ENCODE results near the gene URM1.

The URM1 gene

DNA sequence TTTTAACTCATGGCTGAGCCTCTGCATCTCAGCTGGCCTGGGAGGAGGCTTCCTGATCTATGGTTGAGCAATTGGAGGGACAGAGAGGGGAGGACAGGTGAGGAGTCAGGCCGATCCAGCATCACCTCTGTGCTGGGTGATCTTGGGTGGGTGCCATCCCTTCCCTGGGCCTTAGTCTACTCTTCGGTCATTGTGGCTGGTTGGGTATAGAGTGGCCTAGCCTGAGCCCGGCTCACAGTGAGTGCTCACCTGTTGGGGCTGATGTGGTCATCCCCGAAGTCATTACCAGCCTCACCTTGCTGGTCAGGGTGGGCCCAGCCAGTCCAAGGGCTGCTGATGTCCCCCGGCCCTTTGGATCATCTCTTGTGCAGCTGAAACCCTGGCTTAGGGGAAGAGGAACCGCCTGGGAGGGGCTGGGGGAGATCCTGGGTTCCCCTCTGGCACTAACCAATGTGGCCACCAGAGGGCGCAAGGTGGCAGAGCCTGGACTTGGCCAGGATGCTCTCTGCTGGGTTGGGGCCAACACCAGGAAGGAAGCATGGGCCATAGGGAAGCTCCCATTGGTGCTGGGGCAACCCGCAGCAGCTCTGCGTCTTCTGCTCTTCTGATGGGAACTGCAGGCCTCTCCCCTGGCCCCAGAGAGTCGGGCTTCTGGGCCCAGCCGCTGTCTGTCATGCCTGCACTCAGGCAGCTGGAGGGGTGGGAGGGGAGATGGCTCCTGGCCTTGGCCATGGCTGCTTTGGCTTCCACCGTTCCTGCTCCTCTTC, 67.4 kb downstream of the URM1 start:
- DNase-seq: peak; percentile 99

- no peak for DNase-seq
These were observed 68.1 kb downstream of the URM1 start for GRCh38 chr9:128439273-128439672.

All from activated CD8-positive, alpha-beta memory T cell treated with anti-CD3 and anti-CD28 coated beads, Interleukin-2, amount 50 U/mL, for 48 hours (primary cell).